ENCODE measurements around the gene SPTB.

SPTB gene

DNA sequence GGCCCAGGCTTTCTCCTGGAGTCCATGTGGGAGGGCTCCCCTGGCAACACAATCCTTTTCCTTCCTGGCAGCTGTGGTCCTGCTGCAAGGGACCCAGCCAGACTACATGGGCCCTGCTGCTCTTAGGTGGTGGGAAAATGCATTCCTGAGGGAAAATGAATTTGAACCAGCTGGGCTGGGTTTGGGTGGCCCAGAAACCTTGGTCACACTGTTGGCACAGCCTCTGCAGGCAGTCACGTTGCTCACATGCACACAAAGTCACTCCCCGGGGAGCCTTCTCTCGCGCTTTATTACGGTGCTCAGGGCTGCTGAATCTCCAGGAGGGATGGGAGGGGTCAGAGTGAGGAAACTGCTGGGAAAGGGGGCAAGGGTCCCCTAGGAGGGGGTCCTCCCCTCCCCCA is 158.3 kb downstream of the SPTB start:
- H3K4me3 ChIP-seq (ENCODE audit: low read depth, low read length), result no peak overlapping the region
- no peak for DNase-seq (ENCODE audit: low read depth)
- TF ChIP-seq CTCF (IDR thresholded peaks at IDR 0.05; ENCODE audit: insufficient read depth, low read depth, low read length, missing control alignments), result no peak

GRCh38 chr14:64720131-64720576 is 159.6 kb downstream of the SPTB start:
- no peak overlapping the region for H3K4me3 ChIP-seq (ENCODE audit: low read depth, low read length)
- no peak for TF ChIP-seq CTCF (IDR thresholded peaks at IDR 0.05; ENCODE audit: insufficient read depth, low read depth, low read length, missing control alignments)
- no peak for DNase-seq (ENCODE audit: low read depth)

DNA sequence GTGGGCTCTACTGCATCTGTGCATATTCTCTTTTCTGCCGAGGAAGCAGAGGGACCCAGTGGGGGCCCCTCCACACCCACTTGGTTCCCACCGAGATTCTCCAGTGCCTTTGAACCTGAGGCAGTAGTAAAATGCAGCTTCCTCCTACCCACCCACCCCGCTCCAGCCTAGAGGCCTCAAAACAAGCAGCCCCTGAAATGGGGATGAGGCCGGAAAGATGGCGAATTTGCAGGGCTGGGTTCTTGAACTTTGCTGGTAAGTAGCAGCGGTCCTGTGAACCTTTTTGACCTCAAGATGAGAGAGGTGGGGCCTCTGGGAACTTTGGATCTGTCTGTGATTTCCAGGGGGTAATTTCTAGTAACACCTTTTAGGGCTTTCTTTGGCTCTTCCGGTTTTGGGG is 160.1 kb downstream of the SPTB start:
- DNase-seq (ENCODE audit: low read depth), result no peak
- TF ChIP-seq CTCF (IDR thresholded peaks at IDR 0.05; ENCODE audit: insufficient read depth, low read depth, low read length, missing control alignments), result no peak
- H3K4me3 ChIP-seq (ENCODE audit: low read depth, low read length), result no peak overlapping the region

DNA sequence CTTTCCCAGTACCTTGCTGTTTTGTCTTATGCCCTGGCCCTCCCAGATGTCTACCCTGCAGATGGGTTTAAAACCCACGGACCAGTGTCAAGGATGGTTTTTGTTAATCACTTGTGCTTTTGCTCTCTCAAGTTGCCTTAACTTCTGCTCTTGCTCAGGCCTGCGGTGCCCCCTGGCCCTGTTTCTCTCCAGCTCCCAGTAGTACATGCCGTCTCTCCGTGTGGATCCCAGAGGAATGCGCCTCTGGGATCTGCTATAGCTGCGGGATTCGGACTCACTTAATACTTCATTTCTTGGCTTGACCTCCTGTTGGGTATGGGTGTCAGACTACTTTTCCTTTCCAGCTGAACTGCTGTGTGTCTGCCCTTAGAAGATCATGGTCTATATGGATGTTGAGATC is 160.9 kb downstream of the SPTB start:
- no peak for TF ChIP-seq CTCF (IDR thresholded peaks at IDR 0.05; ENCODE audit: insufficient read depth, low read depth, low read length, missing control alignments)
- H3K4me3 ChIP-seq (ENCODE audit: low read depth, low read length), result no peak overlapping the region
- no peak for DNase-seq (ENCODE audit: low read depth)

DNA sequence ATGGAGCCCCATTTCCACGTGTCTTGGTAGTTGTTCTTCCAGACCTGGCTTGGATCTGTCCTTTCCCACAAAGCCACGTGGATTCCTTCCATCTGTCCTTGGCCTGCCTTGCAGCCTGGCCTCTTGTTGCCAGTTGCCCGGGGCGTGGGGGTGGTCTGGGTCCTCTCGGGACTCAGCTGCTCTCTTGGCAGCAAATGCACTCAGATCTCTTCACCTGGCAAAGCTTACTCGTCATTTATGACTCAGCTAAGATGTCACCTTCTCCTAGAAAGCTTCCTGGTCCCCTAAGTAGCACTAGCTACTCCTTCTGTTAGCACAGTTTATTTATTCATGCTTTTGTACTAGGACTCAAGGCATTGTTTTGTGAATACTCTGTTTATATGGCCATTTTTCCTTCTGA is 161.8 kb downstream of the SPTB start:
- DNase-seq (ENCODE audit: low read depth), result no peak
- no peak overlapping the region for H3K4me3 ChIP-seq (ENCODE audit: low read depth, low read length)
- TF ChIP-seq CTCF (IDR thresholded peaks at IDR 0.05; ENCODE audit: insufficient read depth, low read depth, low read length, missing control alignments), result no peak

- no peak for TF ChIP-seq CTCF (IDR thresholded peaks at IDR 0.05; ENCODE audit: insufficient read depth, low read depth, low read length, missing control alignments)
- H3K4me3 ChIP-seq (ENCODE audit: low read depth, low read length), result no peak overlapping the region
- no peak for DNase-seq (ENCODE audit: low read depth)
These were observed 163.9 kb downstream of the SPTB start for GRCh38 chr14:64715628-64716412.

DNA sequence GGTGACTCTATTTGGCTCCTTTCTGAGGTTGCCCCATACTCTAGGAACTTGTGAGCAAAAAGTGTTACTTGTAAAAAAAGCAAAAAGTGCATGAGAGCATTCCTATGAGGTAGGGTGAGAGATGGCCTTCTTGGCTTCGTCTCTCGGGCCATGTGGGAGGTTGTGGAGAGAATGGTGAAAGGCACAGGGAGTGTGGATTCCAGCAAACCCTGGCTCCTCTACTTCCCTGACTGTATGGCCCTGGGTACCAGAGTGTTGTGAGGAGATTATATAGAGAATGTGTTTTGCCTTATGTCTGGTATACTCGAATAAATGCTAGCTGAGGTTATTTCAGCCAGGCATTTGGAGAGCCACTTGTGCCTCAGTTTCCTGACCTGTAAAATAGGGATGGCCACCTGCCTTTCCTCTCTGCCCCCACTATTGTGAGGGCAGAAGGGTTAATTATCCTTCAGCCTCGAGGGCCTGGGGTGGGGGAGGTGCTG is 164.5 kb downstream of the SPTB start:
- no peak for DNase-seq (ENCODE audit: low read depth)
- H3K4me3 ChIP-seq (ENCODE audit: low read depth, low read length), result no peak overlapping the region
- no peak for TF ChIP-seq CTCF (IDR thresholded peaks at IDR 0.05; ENCODE audit: insufficient read depth, low read depth, low read length, missing control alignments)

All from GM12865 (cell line).